Fibroblast of pulmonary artery (primary cell): ENCODE measurements around the gene EYA2.

ENCODE experiments used
- DNase-seq: peaks from one replicate; pipeline ENCODE4 v3.0.0-alpha.2; 2010; ENCODE audit warnings: low read depth
- H3K4me3 ChIP-seq: replicated peaks from 2 replicates; pipeline ENCODE4 v1.5.1; 2011; ENCODE audit warnings: low read depth, mild to moderate bottlenecking, control low read depth, low read length, moderate library complexity
- TF ChIP-seq, protein P1 (sequence below): IDR thresholded peaks from 2 replicates; pipeline ENCODE4 v1.5.1; 2011; ENCODE audit warnings: mild to moderate bottlenecking, control low read depth, low read length, inconsistent platforms; ENCODE audit errors: missing control alignments

The EYA2 gene

DNA sequence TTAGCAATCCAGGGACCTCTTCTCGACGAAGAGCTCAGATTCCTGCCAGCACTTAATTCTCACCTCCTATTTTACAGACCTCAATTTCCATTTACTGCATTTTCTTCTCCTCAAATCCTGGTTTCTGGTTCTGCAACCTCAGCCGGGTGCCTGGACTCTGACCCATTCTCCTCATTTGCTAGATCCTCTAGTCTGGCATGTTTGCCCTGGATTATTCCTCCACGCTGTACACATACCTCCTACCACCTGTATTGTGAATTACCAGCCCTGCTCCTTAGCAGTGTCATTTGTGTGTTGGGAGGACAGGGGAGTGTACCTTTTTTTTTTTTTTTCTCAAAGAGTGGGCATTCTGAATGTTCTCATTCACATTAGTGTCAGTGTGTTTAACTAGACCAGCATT lies 257.4 kb downstream of the EYA2 start:
- H3K4me3 ChIP-seq = no peak overlapping the region
- TF ChIP-seq, protein P1, sequence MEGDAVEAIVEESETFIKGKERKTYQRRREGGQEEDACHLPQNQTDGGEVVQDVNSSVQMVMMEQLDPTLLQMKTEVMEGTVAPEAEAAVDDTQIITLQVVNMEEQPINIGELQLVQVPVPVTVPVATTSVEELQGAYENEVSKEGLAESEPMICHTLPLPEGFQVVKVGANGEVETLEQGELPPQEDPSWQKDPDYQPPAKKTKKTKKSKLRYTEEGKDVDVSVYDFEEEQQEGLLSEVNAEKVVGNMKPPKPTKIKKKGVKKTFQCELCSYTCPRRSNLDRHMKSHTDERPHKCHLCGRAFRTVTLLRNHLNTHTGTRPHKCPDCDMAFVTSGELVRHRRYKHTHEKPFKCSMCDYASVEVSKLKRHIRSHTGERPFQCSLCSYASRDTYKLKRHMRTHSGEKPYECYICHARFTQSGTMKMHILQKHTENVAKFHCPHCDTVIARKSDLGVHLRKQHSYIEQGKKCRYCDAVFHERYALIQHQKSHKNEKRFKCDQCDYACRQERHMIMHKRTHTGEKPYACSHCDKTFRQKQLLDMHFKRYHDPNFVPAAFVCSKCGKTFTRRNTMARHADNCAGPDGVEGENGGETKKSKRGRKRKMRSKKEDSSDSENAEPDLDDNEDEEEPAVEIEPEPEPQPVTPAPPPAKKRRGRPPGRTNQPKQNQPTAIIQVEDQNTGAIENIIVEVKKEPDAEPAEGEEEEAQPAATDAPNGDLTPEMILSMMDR = no peak
- DNase-seq = no peak

DNA sequence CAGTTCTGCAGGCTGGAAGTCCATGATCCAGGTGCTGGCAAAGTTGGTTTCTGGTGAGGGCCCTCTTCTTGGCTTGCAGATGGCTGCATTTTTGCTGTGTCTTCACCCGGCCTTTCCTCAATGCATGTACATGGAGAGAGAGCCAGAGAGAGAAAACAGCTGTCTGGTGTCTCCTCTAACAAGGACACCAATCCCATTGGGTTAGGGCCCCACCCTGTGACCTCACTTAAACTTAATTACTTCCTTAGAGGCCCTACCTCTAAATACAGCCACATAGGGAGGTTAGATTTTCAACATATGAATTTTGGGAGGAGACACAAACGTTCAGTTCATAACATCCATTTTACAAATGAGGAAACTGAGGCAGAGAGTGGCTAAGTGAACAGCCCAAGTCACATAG lies 259.4 kb downstream of the EYA2 start:
- H3K4me3 ChIP-seq = no peak overlapping the region
- no peak for DNase-seq
- TF ChIP-seq, protein P1 = no peak

- TF ChIP-seq, protein P1 = no peak
- H3K4me3 ChIP-seq = no peak overlapping the region
- no peak for DNase-seq
Measured at GRCh38 chr20:47156301-47157137, 261.9 kb downstream of the EYA2 start.

GRCh38 chr20:47159166-47159565 lies 264.5 kb downstream of the EYA2 start:
- DNase-seq = no peak
- TF ChIP-seq, protein P1 = no peak
- H3K4me3 ChIP-seq = no peak overlapping the region

DNA sequence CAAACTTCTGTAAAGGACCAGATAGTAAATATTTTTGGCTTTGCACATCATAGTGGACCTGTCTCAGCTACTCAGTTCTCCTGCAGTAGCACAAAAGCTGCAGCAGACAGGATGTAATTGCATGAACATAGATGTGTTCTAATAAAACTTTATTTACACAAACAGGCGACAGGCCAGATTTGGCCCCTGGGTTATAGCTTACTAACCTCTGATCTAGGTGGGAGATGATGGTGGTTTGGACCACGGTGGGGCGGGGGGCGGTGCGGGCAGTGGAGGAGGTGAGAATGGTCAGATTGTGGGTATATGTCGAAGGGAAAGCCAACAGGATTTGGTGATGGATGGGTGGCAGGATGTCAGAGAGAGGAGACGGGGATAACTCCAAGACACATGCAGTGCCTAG lies 265.6 kb downstream of the EYA2 start:
- TF ChIP-seq, protein P1 = no peak
- DNase-seq = no peak
- H3K4me3 ChIP-seq = no peak overlapping the region

GRCh38 chr20:47160992-47161391 lies 266.3 kb downstream of the EYA2 start:
- no peak for DNase-seq
- TF ChIP-seq, protein P1 = no peak
- H3K4me3 ChIP-seq = no peak overlapping the region

DNA sequence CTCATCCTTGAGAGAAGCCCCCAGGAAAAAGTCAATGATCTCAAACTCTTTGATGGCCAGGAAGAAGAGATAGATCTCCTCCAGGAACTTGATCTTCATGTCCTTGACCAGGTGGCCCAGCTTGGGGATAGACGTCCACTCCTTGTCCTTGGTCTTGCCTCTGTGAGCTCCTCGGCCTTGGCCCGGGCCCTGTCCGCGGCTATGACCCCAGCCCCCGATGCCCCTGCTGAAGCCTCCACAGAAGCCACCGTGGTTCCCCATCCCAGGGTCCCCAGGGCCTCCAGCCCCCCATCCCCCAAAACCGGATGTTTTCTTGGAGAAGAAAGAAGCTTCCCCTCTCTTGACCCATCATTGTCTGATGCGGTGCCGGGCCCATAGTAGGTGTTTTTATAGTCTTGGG lies 266.8 kb downstream of the EYA2 start:
- no peak for DNase-seq
- TF ChIP-seq, protein P1 = no peak
- no peak overlapping the region for H3K4me3 ChIP-seq
